IgD-negative memory B cell (primary cell): ENCODE measurements around the gene NUDCD3. TPM values are rescaled to one million over a fixed set of nuclear protein-coding genes. Genes with fewer than 3 reads are reported as not detected.

Source experiments
- H3K27ac Mint-ChIP-seq, 3 donors: one replicate each; pipeline ENCODE4 v1.8.0; 2020 to 2022; ENCODE audit warnings: mild to moderate bottlenecking in 3 of 3, mixed read lengths in 3 of 3, moderate library complexity in 1 of 3
- H3K27me3 Mint-ChIP-seq: one replicate; pipeline ENCODE4 v1.8.0; 2021; ENCODE audit warnings: mixed read lengths
- H3K36me3 Mint-ChIP-seq: one replicate; pipeline ENCODE4 v1.8.0; 2020; ENCODE audit warnings: mild to moderate bottlenecking, mixed read lengths
- H3K4me1 Mint-ChIP-seq, 3 donors: one replicate each; pipeline ENCODE4 v1.8.0; 2020 to 2022; ENCODE audit warnings: mixed read lengths in 3 of 3, mild to moderate bottlenecking in 1 of 3
- H3K4me3 Mint-ChIP-seq, 4 donors: one replicate each; pipeline ENCODE4 v1.8.0; 2020 to 2022; ENCODE audit warnings: mild to moderate bottlenecking in 4 of 4, mixed read lengths in 4 of 4, moderate library complexity in 3 of 4
- H3K9me3 Mint-ChIP-seq, 3 donors: one replicate each; pipeline ENCODE4 v1.8.0; 2020 to 2021; ENCODE audit warnings: mixed read lengths in 3 of 3, mild to moderate bottlenecking in 1 of 3
- polyA plus RNA-seq: library from polyadenylated mRNA; unstranded; fragments of 300-500 nt; fragmentation: Illumina TruSeq; gene quantifications from one replicate; pipeline ENCODE4 v1.2.3, GENCODE V29; 2021

The NUDCD3 gene
- polyA plus RNA-seq, 1 donor from 2014 or later = 57.4 TPM

GRCh38 chr7:44341401-44341800 lies 149.1 kb downstream of the NUDCD3 start:
- peaks cover 0 to 20% (median 6%) of the 10 kb centered on the region in 3 donors for H3K9me3 Mint-ChIP-seq
- H3K36me3 Mint-ChIP-seq = peaks cover 3% of the 10 kb centered on the region
- H3K4me3 Mint-ChIP-seq = peak overlapping the region in 1 of 4 donors; percentile 3
- no peak overlapping the region for H3K27ac Mint-ChIP-seq
- H3K4me1 Mint-ChIP-seq = peaks cover 9 to 15% (median 10%) of the 10 kb centered on the region in 3 donors
- peaks cover 1% of the 10 kb centered on the region for H3K27me3 Mint-ChIP-seq

GRCh38 chr7:44338600-44338999 lies 151.9 kb downstream of the NUDCD3 start:
- H3K36me3 Mint-ChIP-seq = peaks cover 8% of the 10 kb centered on the region
- peaks cover 9 to 15% (median 15%) of the 10 kb centered on the region in 3 donors for H3K4me1 Mint-ChIP-seq
- peak overlapping the region; percentile 49 to 97 (median 83) for H3K27ac Mint-ChIP-seq
- no peaks in the 10 kb centered on the region for H3K27me3 Mint-ChIP-seq
- peak overlapping the region; percentile 53 to 89 (median 76) for H3K4me3 Mint-ChIP-seq
- H3K9me3 Mint-ChIP-seq = peaks cover 4 to 23% (median 10%) of the 10 kb centered on the region in 3 donors

DNA sequence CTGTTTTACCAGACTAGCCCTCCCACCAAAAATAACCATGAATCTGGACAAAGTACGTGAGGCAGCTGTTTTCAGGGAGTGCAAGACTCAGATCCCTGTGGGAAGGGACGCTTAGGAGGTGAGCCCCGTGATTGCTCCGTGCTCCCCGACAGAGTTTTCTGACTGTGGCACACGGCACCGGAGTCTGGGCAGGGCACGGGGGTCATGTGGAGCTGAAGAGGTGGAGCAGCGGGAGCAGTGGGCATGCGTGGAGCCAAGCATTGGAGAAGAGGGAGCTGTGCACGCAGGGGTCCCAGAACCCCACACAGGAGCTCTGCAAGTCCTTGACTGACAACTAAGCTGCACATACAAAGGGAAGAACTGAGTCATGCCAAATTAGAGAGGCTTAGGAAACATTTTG lies 154.0 kb downstream of the NUDCD3 start:
- no peak overlapping the region for H3K4me3 Mint-ChIP-seq
- peaks cover 6 to 23% (median 10%) of the 10 kb centered on the region in 3 donors for H3K9me3 Mint-ChIP-seq

GRCh38 chr7:44335184-44335583 lies 155.3 kb downstream of the NUDCD3 start:
- H3K4me1 Mint-ChIP-seq = peaks cover 9 to 15% (median 13%) of the 10 kb centered on the region in 3 donors
- no peaks in the 10 kb centered on the region for H3K27me3 Mint-ChIP-seq
- H3K4me3 Mint-ChIP-seq = no peak overlapping the region
- peaks cover 6 to 23% (median 10%) of the 10 kb centered on the region in 3 donors for H3K9me3 Mint-ChIP-seq
- H3K27ac Mint-ChIP-seq = peak overlapping the region in 1 of 3 donors; percentile 71
- H3K36me3 Mint-ChIP-seq = peaks cover 7% of the 10 kb centered on the region

More for the DNA sequence above, 154.0 kb downstream of the NUDCD3 start:
- Mint-ChIP-seq H3K27ac (peak overlapping the region in 1 of 3 donors; percentile 54), H3K36me3 (peaks cover 8% of the 10 kb centered on the region), H3K27me3 (no peaks in the 10 kb centered on the region), H3K4me1 (peaks cover 9 to 17% (median 15%) of the 10 kb centered on the region in 3 donors)

- H3K36me3 Mint-ChIP-seq = peaks cover 7% of the 10 kb centered on the region
- H3K4me3 Mint-ChIP-seq = no peak overlapping the region
- peaks cover 9 to 15% (median 13%) of the 10 kb centered on the region in 3 donors for H3K4me1 Mint-ChIP-seq
- no peak overlapping the region for H3K27ac Mint-ChIP-seq
- no peaks in the 10 kb centered on the region for H3K27me3 Mint-ChIP-seq
- peaks cover 6 to 23% (median 10%) of the 10 kb centered on the region in 3 donors for H3K9me3 Mint-ChIP-seq
Observed at GRCh38 chr7:44334734-44335097, 155.7 kb downstream of the NUDCD3 start.

- H3K27ac Mint-ChIP-seq = no peak overlapping the region
- H3K27me3 Mint-ChIP-seq = no peaks in the 10 kb centered on the region
- H3K4me1 Mint-ChIP-seq = peaks cover 9 to 13% (median 13%) of the 10 kb centered on the region in 3 donors
- H3K36me3 Mint-ChIP-seq = peaks cover 8% of the 10 kb centered on the region
- H3K9me3 Mint-ChIP-seq = peaks cover 6 to 23% (median 10%) of the 10 kb centered on the region in 3 donors
- H3K4me3 Mint-ChIP-seq = peak overlapping the region in 1 of 4 donors; percentile 76
Observed at GRCh38 chr7:44333911-44334733, 156.3 kb downstream of the NUDCD3 start.

- peaks cover 3 to 10% (median 6%) of the 10 kb centered on the region in 3 donors for H3K9me3 Mint-ChIP-seq
- H3K27me3 Mint-ChIP-seq = peaks cover 10% of the 10 kb centered on the region
Observed at GRCh38 chr7:44331682-44332081, 158.8 kb downstream of the NUDCD3 start.

DNA sequence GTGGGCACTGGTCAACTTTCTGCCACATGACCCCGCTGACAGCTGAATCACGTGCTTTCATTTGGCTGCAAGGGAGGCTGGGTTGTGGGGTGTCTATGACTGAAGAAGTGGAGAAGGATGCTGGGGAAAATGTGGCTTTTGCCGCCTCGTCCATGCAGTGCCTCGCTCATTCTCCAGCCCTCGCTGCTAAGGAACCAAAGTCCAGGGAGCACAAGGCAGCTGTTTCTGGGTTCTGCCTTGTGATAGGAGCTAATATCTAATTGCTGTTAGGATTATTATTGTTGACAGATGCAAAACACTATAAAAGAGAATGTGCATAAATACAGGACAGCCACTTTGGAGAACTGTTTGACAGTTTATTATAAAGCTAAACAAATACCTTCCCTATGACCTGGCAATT lies 160.1 kb downstream of the NUDCD3 start:
- Mint-ChIP-seq H3K9me3 (peaks cover 0 to 2% (median 0%) of the 10 kb centered on the region in 3 donors), H3K36me3 (peaks cover 4% of the 10 kb centered on the region), H3K27ac (no peak overlapping the region), H3K4me1 (peaks cover 0 to 7% (median 5%) of the 10 kb centered on the region in 3 donors), H3K27me3 (peaks cover 17% of the 10 kb centered on the region), H3K4me3 (peak overlapping the region in 1 of 4 donors; percentile 13)

More at GRCh38 chr7:44331682-44332081, 158.8 kb downstream of the NUDCD3 start:
- H3K27ac Mint-ChIP-seq = no peak overlapping the region
- H3K4me3 Mint-ChIP-seq = no peak overlapping the region
- H3K36me3 Mint-ChIP-seq = peaks cover 7% of the 10 kb centered on the region
- H3K4me1 Mint-ChIP-seq = peaks cover 0 to 4% (median 3%) of the 10 kb centered on the region in 3 donors

DNA sequence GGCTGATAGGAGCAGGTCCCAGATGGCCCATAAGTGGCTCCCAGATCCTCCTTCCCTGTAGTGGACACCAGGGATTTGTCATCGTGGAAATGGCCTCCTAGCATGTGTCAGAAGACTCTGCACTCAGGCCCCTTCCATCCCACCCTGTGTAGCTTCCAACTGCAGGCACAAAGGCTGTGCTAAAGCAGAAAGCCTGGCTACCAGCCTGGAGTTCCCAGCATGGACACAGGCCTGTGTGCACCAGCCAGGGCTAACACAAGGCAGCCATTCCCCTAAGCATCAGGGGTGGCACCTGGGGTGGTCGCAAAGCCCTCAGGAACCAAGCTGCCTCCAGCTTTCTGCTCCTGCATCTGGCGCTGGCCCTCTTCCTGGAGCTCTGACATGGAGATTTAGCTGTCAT lies 160.6 kb downstream of the NUDCD3 start:
- Mint-ChIP-seq H3K36me3 (peaks cover 4% of the 10 kb centered on the region), H3K4me3 (no peak overlapping the region), H3K27me3 (peaks cover 17% of the 10 kb centered on the region), H3K9me3 (peaks cover 0 to 2% (median 0%) of the 10 kb centered on the region in 3 donors), H3K4me1 (peaks cover 0 to 7% (median 5%) of the 10 kb centered on the region in 3 donors), H3K27ac (no peak overlapping the region)

Other genes starting within 250 kb of the NUDCD3 start
- not detected for gene CAMK2B, start 165.1 kb downstream of the NUDCD3 start, polyA plus RNA-seq
- gene NPC1L1, start 50.7 kb upstream of the NUDCD3 start, polyA plus RNA-seq = not detected
- gene DDX56, start 83.2 kb upstream of the NUDCD3 start, polyA plus RNA-seq = 52.0 TPM
- 59.9 TPM for gene TMED4, start 91.6 kb upstream of the NUDCD3 start, polyA plus RNA-seq
- 26.6 TPM for gene OGDH, start 116.0 kb upstream of the NUDCD3 start, polyA plus RNA-seq